RWPE2 (cell line): ENCODE measurements around the gene TTC27.
"Not testable (repeated sequence)": the region's sequence is repeated elsewhere in the genome, so short reads cannot be mapped to it uniquely, and the experiment has no call there.

ENCODE experiments used
- ATAC-seq: fragments of 200-7000 bp; cut with Tn5 transposase; 3 replicates; pipeline ENCODE4 v1.9.1; 2021; ENCODE audit warnings: low read depth
- DNase-seq: peaks from one replicate; pipeline ENCODE4 v3.0.0-alpha.2; 2020; ENCODE audit warnings: low spot score
- H3K27ac ChIP-seq: fragments of 450-650 bp; 2 replicates; pipeline ENCODE4 v1.5.1; 2017; ENCODE audit warnings: mild to moderate bottlenecking; ENCODE audit not compliant: poor library complexity, severe bottlenecking
- H3K27me3 ChIP-seq: fragments of 250-450 bp; sonication (Bioruptor Pico); 2 replicates; pipeline ENCODE4 v1.5.1; 2021; ENCODE audit warnings: mild to moderate bottlenecking, moderate library complexity; ENCODE audit not compliant: insufficient read depth, poor library complexity, severe bottlenecking
- H3K36me3 ChIP-seq: fragments of 250-450 bp; sonication (Bioruptor Pico); 2 replicates; pipeline ENCODE4 v1.5.1; 2020; ENCODE audit warnings: low read depth, mild to moderate bottlenecking, moderate library complexity
- H3K4me1 ChIP-seq: fragments of 250-450 bp; sonication (Bioruptor Pico); 2 replicates; pipeline ENCODE4 v1.5.1; 2021; ENCODE audit warnings: mild to moderate bottlenecking, moderate library complexity; ENCODE audit not compliant: insufficient read depth, poor library complexity, severe bottlenecking
- H3K4me3 ChIP-seq: fragments of 250-450 bp; sonication (Bioruptor Pico); 2 replicates; pipeline ENCODE4 v1.5.1; 2021; ENCODE audit warnings: mild to moderate bottlenecking, moderate library complexity; ENCODE audit not compliant: severe bottlenecking
- H3K9me3 ChIP-seq: fragments of 250-450 bp; sonication (Bioruptor Pico); 2 replicates; pipeline ENCODE4 v1.5.1; 2021; ENCODE audit warnings: mild to moderate bottlenecking, moderate library complexity; ENCODE audit not compliant: severe bottlenecking
- CTCF ChIP-seq: fragments of 450-650 bp; IDR thresholded peaks from one replicate; pipeline ENCODE4 v1.5.1; 2017; ENCODE audit warnings: mild to moderate bottlenecking, moderate library complexity; ENCODE audit not compliant: poor library complexity, severe bottlenecking

The TTC27 gene

GRCh38 chr2:32633040-32633439 is 5.2 kb downstream of the TTC27 start:
- Histone ChIP-seq H3K4me1 (no peaks in the 10 kb centered on the region), H3K9me3 (no peaks in the 10 kb centered on the region), H3K27me3 (no peaks in the 10 kb centered on the region), H3K27ac (no peak overlapping the region), H3K36me3 (peaks cover 54% of the 10 kb centered on the region), H3K4me3 (no peak overlapping the region)
- DNase-seq: no peak
- TF ChIP-seq CTCF: no peak
- ATAC-seq: no peak

DNA sequence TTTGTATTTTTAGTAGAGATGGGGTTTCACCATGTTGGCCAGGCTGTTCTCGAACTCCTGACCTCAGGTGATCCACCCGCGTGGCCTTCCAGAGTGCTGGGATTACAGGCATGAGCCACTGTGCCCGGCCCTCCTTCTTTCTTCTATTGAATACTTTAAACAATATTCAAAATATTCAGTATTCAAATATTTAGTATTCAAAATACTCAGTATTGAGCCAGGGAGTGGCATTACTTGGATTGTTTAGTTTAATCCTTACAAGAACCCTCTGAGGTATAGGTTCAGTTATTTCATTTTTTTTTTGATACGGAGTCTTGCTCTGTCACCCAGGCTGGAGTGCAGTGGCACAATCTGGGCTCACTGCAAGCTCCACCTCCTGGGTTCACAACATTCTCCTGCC is 10.7 kb downstream of the TTC27 start:
- H3K36me3 ChIP-seq: peaks cover 74% of the 10 kb centered on the region
- ATAC-seq, H3K9me3 ChIP-seq, H3K4me3 ChIP-seq, DNase-seq, H3K27ac ChIP-seq, H3K4me1 ChIP-seq, H3K27me3 ChIP-seq: not testable (repeated sequence)

DNA sequence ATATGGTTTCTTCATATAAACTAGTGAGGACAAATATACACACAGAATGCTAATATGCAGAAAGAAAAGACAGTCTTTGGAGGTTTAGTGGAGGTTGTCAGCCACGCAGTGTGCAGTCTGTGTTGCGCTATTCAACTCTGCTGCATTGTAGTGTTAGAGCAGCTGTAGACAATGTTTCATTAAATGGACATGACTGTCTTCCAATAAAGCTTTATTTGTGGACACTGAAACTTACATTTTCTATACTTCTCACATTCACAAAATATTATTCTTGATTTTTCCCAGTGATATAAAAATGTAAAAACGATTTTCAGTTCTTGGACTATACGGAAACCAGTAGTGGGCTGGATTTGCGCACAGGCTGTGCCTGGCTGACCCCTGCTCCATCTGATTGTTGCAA is 13.3 kb downstream of the TTC27 start:
- DNase-seq: no peak
- Histone ChIP-seq H3K36me3 (peaks cover 62% of the 10 kb centered on the region), H3K4me1 (no peaks in the 10 kb centered on the region), H3K9me3 (no peaks in the 10 kb centered on the region), H3K4me3 (no peak overlapping the region), H3K27ac (no peak overlapping the region), H3K27me3 (no peaks in the 10 kb centered on the region)
- no peak for ATAC-seq
- TF ChIP-seq CTCF: no peak

DNA sequence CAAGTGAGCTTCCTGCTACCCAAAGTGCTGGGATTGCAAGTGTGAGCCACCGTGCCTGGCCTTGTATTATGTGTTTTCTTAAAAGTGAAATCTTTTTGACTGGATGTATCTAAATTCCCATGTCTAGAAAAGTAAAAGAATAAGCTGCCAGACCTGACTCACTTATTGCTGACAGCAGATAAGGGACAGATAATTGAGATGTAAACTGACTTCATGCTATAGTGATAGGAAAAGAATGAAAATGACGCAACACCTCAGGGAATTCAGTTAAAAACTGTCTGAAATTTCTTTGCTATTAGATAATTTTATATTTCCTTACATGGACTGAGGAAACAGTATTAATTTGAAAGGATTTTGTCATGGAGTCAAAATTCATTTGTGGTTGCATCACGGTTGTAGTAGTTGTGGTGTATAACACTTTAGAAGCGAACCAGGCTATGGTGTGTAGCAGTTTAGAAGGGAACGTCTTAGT is 19.4 kb downstream of the TTC27 start:
- Histone ChIP-seq H3K9me3 (no peaks in the 10 kb centered on the region), H3K27ac (no peak overlapping the region), H3K4me3 (no peak overlapping the region), H3K27me3 (no peaks in the 10 kb centered on the region), H3K4me1 (no peaks in the 10 kb centered on the region), H3K36me3 (peaks cover 42% of the 10 kb centered on the region)
- DNase-seq (no peak), ATAC-seq (no peak)
- no peak for TF ChIP-seq CTCF

- no peak for TF ChIP-seq CTCF
- no peak overlapping the region for H3K27ac ChIP-seq
- no peaks in the 10 kb centered on the region for H3K9me3 ChIP-seq
- peaks cover 26% of the 10 kb centered on the region for H3K36me3 ChIP-seq
- no peaks in the 10 kb centered on the region for H3K4me1 ChIP-seq
- no peak overlapping the region for H3K4me3 ChIP-seq
- H3K27me3 ChIP-seq: no peaks in the 10 kb centered on the region
- ATAC-seq (no peak), DNase-seq (no peak)
Measured at GRCh38 chr2:32652555-32653209, 24.8 kb downstream of the TTC27 start.
